Measurements from ENCODE around the gene ZNF410.

GRCh38 chr14:73865534-73866113 lies 21.0 kb upstream of the ZNF410 start:
- no peak for TF ChIP-seq CTCF (IDR thresholded peaks at IDR 0.05; ENCODE audit: low read depth, low read length)
- no peak for TF ChIP-seq MAX (IDR thresholded peaks at IDR 0.05; ENCODE audit: low read depth, low read length)

All from NB4 (cell line).